WERI-Rb-1 (cell line): ENCODE measurements around the gene INTS12.
A peak's percentile ranks its signal among the peaks of the same experiment; 100 is the strongest.

ENCODE experiments used
- DNase-seq: peaks from one replicate; pipeline ENCODE4 v3.0.0-alpha.2; 2020
- H3K27ac ChIP-seq: fragments of 250-450 bp; sonication (Bioruptor Pico); 2 replicates; pipeline ENCODE4 v1.5.1; 2020; ENCODE audit warnings: mild to moderate bottlenecking, moderate library complexity
- H3K27me3 ChIP-seq: fragments of 250-450 bp; sonication (Bioruptor Pico); 2 replicates; pipeline ENCODE4 v1.5.1; 2021; ENCODE audit warnings: mild to moderate bottlenecking, low read depth, moderate library complexity; ENCODE audit not compliant: insufficient read depth, severe bottlenecking
- H3K36me3 ChIP-seq: fragments of 250-450 bp; sonication (Bioruptor Pico); 2 replicates; pipeline ENCODE4 v1.5.1; 2020; ENCODE audit warnings: mild to moderate bottlenecking, moderate library complexity
- H3K4me3 ChIP-seq: 2 replicates; pipeline ENCODE4 v1.5.1; 2011; ENCODE audit warnings: low read depth, mild to moderate bottlenecking, control low read depth, low read length
- H3K9me3 ChIP-seq: fragments of 250-450 bp; sonication (Bioruptor Pico); 2 replicates; pipeline ENCODE4 v1.5.1; 2021; ENCODE audit warnings: mild to moderate bottlenecking, moderate library complexity; ENCODE audit not compliant: severe bottlenecking
- CTCF ChIP-seq: IDR thresholded peaks from 2 replicates; pipeline ENCODE4 v1.5.1; 2011; ENCODE audit warnings: low read depth, mild to moderate bottlenecking, control low read depth, inconsistent platforms, low read length

The INTS12 gene

GRCh38 chr4:105714071-105714521 lies 5.6 kb upstream of the INTS12 start:
- no peaks in the 10 kb centered on the region for H3K9me3 ChIP-seq
- H3K27me3 ChIP-seq: no peaks in the 10 kb centered on the region
- TF ChIP-seq CTCF: no peak
- H3K27ac ChIP-seq: no peak overlapping the region
- H3K36me3 ChIP-seq: peaks cover 2% of the 10 kb centered on the region
- no peak overlapping the region for H3K4me3 ChIP-seq
- no peak for DNase-seq

GRCh38 chr4:105712766-105713165 lies 4.3 kb upstream of the INTS12 start:
- H3K9me3 ChIP-seq: no peaks in the 10 kb centered on the region
- H3K27me3 ChIP-seq: no peaks in the 10 kb centered on the region
- TF ChIP-seq CTCF: no peak
- no peak for DNase-seq
- no peak overlapping the region for H3K4me3 ChIP-seq
- H3K27ac ChIP-seq: no peak overlapping the region
- H3K36me3 ChIP-seq: no peaks in the 10 kb centered on the region; the same call in 1 of the 2 replicates

- peak; percentile 39 for DNase-seq
- Histone ChIP-seq H3K4me3 (peak overlapping the region; percentile 94), H3K36me3 (peaks cover 2% of the 10 kb centered on the region), H3K9me3 (no peaks in the 10 kb centered on the region), H3K27ac (peak overlapping the region; percentile 95), H3K27me3 (no peaks in the 10 kb centered on the region)
- TF ChIP-seq CTCF: no peak
Measured at GRCh38 chr4:105710678-105711077, 2.2 kb upstream of the INTS12 start.

GRCh38 chr4:105710012-105710600 lies 1.6 kb upstream of the INTS12 start:
- peaks cover 3% of the 10 kb centered on the region for H3K36me3 ChIP-seq
- H3K27me3 ChIP-seq: no peaks in the 10 kb centered on the region
- H3K27ac ChIP-seq: peak overlapping the region; percentile 95
- no peak for TF ChIP-seq CTCF
- no peaks in the 10 kb centered on the region for H3K9me3 ChIP-seq
- peak; percentile 73 for DNase-seq
- peak overlapping the region; percentile 94 for H3K4me3 ChIP-seq

GRCh38 chr4:105709081-105709450 lies 577 bp upstream of the INTS12 start:
- DNase-seq: peak; percentile 57
- Histone ChIP-seq H3K36me3 (peaks cover 3% of the 10 kb centered on the region), H3K4me3 (peak overlapping the region; percentile 94), H3K27ac (peak overlapping the region; percentile 95), H3K27me3 (no peaks in the 10 kb centered on the region), H3K9me3 (no peaks in the 10 kb centered on the region)
- no peak for TF ChIP-seq CTCF

GRCh38 chr4:105707782-105708180 lies 708 bp downstream of the INTS12 start:
- Histone ChIP-seq H3K4me3 (peak overlapping the region; percentile 94), H3K27ac (peak overlapping the region; percentile 95), H3K9me3 (no peaks in the 10 kb centered on the region), H3K36me3 (peaks cover 3% of the 10 kb centered on the region), H3K27me3 (no peaks in the 10 kb centered on the region)
- no peak for TF ChIP-seq CTCF
- no peak for DNase-seq
